ENCODE measurements around the gene USH1C. TPM values are rescaled to one million over a fixed set of nuclear protein-coding genes. Genes with fewer than 3 reads are reported as not detected.

USH1C gene
- total and polyA plus RNA-seq, 4 donors: 0.09 to 1.3 (median 0.75) TPM

GRCh38 chr11:17517186-17517585 lies 27.0 kb downstream of the USH1C start (continued):
- TF ChIP-seq ZBTB33 (IDR thresholded peaks at IDR 0.05): no peak

- no peaks in the 10 kb centered on the region for H3K36me3 ChIP-seq (ENCODE audit: control insufficient read depth in 4 of 4, insufficient read depth in 3 of 4, low read depth in 1 of 4, low read length in 3 of 4)
- H3K9me3 ChIP-seq (ENCODE audit: control insufficient read depth in 4 of 4, low read length in 3 of 4): no peaks in the 10 kb centered on the region
- no peaks in the 10 kb centered on the region for H3K27me3 ChIP-seq (ENCODE audit: control insufficient read depth in 4 of 4, insufficient read depth in 4 of 4, low read length in 3 of 4)
- H3K4me3 ChIP-seq (ENCODE audit: low read depth in 1 of 3, low read length in 3 of 3): no peak overlapping the region
- 89% methylated on average over 7 of the region's 7 CpGs for WGBS
- no peak overlapping the region for H3K9ac ChIP-seq (ENCODE audit: low read depth in 1 of 2, low read length in 2 of 2)
- no peak for DNase-seq (ENCODE audit: low spot score)
- no peak for TF ChIP-seq TAF1 (conservative IDR thresholded peaks at IDR 0.05)
- no peak for TF ChIP-seq SP1 (IDR thresholded peaks at IDR 0.05)
- no peak for TF ChIP-seq NR2F2 (IDR thresholded peaks at IDR 0.05)
- no peak for TF ChIP-seq FOXA1 (IDR thresholded peaks at IDR 0.05)
- no peak for TF ChIP-seq HNF4G (IDR thresholded peaks at IDR 0.05)
- no peak for TF ChIP-seq EGR1 (IDR thresholded peaks at IDR 0.05; ENCODE audit: low read depth in 2 of 2)
- TF ChIP-seq REST (IDR thresholded peaks at IDR 0.05): no peak
- TF ChIP-seq HNF4A (conservative IDR thresholded peaks at IDR 0.05): no peak
- TF ChIP-seq ATF3 (IDR thresholded peaks at IDR 0.05): no peak
- TF ChIP-seq JUND (IDR thresholded peaks at IDR 0.05): no peak
- TF ChIP-seq ZBTB33 (IDR thresholded peaks at IDR 0.05): no peak
- no peaks in the 10 kb centered on the region for H3K4me1 ChIP-seq (ENCODE audit: control insufficient read depth in 4 of 4, insufficient read depth in 4 of 4, low read length in 3 of 4)
- H3K27ac ChIP-seq (ENCODE audit: low read depth in 1 of 2, low read length in 2 of 2): no peak overlapping the region
These were observed 27.6 kb downstream of the USH1C start for GRCh38 chr11:17516551-17517150.

GRCh38 chr11:17515443-17516176 lies 28.6 kb downstream of the USH1C start:
- H3K27ac ChIP-seq (ENCODE audit: low read depth in 1 of 2, low read length in 2 of 2): no peak overlapping the region
- TF ChIP-seq ZBTB33 (IDR thresholded peaks at IDR 0.05) (no peak), GABPA (IDR thresholded peaks at IDR 0.05 in 1 of 2, conservative IDR thresholded peaks at IDR 0.05 in 1 of 2) (no peak), REST (IDR thresholded peaks at IDR 0.05) (no peak), ATF3 (IDR thresholded peaks at IDR 0.05) (no peak), EGR1 (IDR thresholded peaks at IDR 0.05; ENCODE audit: low read depth in 2 of 2) (no peak), SP1 (IDR thresholded peaks at IDR 0.05) (no peak), MAX (IDR thresholded peaks at IDR 0.05) (no peak)

More at GRCh38 chr11:17515443-17516176, 28.6 kb downstream of the USH1C start:
- Histone ChIP-seq H3K9me3 (ENCODE audit: control insufficient read depth in 4 of 4, low read length in 3 of 4) (no peaks in the 10 kb centered on the region), H3K36me3 (ENCODE audit: control insufficient read depth in 4 of 4, insufficient read depth in 3 of 4, low read depth in 1 of 4, low read length in 3 of 4) (no peaks in the 10 kb centered on the region), H3K4me3 (ENCODE audit: low read depth in 1 of 3, low read length in 3 of 3) (no peak overlapping the region), H3K27me3 (ENCODE audit: control insufficient read depth in 4 of 4, insufficient read depth in 4 of 4, low read length in 3 of 4) (no peaks in the 10 kb centered on the region), H3K9ac (ENCODE audit: low read depth in 1 of 2, low read length in 2 of 2) (no peak overlapping the region), H3K4me1 (ENCODE audit: control insufficient read depth in 4 of 4, insufficient read depth in 4 of 4, low read length in 3 of 4) (no peaks in the 10 kb centered on the region)
- no peak for DNase-seq (ENCODE audit: low spot score)
- 79% methylated on average over 5 of the region's 5 CpGs for WGBS
